Uterus (tissue), 2 donors: Measurements from ENCODE around the gene REEP3.

Experiments
- CTCF ChIP-seq, 4 experiments: fragments of 200-600 bp in 2 of 4; fragments of 450-650 bp in 2 of 4; sonication (generic) in 2 of 4; IDR thresholded peaks; one replicate each; pipeline ENCODE4 v1.5.1; 2016 to 2019; ENCODE audit warnings: antibody characterized with exemption in 4 of 4, mild to moderate bottlenecking in 2 of 4, moderate library complexity in 1 of 4
- POLR2A ChIP-seq, 2 donors: fragments of 450-650 bp; IDR thresholded peaks; one replicate each; pipeline ENCODE4 v1.6.1; 2016; ENCODE audit warnings: antibody characterized with exemption in 2 of 2, mild to moderate bottlenecking in 1 of 2, moderate library complexity in 1 of 2

- no peak for TF ChIP-seq CTCF (IDR thresholded peaks at IDR 0.05)
- no peak for TF ChIP-seq POLR2A (IDR thresholded peaks at IDR 0.05)
Observed at GRCh38 chr10:63619426-63619825, 98.2 kb downstream of the REEP3 start.
